IMR-90 (cell line): Measurements from ENCODE around the gene C5.

ENCODE experiments used
- BHLHE40 ChIP-seq: fragments of 150-350 bp; IDR thresholded peaks from 2 replicates; pipeline ENCODE4 v1.6.1; 2016; ENCODE audit warnings: mild to moderate bottlenecking, low read depth, low read length
- POLR2A ChIP-seq: IDR thresholded peaks from 2 replicates; pipeline ENCODE4 v1.6.1; 2012; ENCODE audit warnings: mild to moderate bottlenecking, low read depth, low read length
- RAD21 ChIP-seq: IDR thresholded peaks from 2 replicates; pipeline ENCODE4 v1.6.1; 2012; ENCODE audit warnings: low read length, improper control_type of control experiment
- TF ChIP-seq, protein P1 (sequence below): conservative IDR thresholded peaks from 2 replicates; pipeline ENCODE4 v1.5.1; 2012; ENCODE audit warnings: mild to moderate bottlenecking, low read depth, low read length, improper control_type of control experiment

DNA sequence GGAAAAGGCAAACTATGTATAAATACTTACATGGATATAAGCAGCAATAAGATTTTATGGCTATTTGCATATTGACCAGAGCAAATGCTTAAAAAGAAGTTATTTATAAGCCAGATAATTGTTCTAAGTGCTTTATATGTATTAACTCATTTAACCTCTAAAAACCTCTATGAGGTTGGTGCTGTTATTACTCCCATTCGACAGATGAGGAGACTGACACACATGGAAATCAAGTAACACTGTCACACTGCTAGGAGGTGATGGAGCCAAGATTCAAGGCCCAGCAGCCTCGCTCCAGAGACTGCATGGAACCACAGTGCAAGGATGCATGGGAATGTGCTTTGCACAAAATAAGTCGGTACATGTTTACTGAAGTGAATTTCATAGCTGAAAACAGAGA, 53.7 kb downstream of the C5 start:
- TF ChIP-seq RAD21 (no peak), POLR2A (no peak), BHLHE40 (no peak)
- TF ChIP-seq, protein P1, sequence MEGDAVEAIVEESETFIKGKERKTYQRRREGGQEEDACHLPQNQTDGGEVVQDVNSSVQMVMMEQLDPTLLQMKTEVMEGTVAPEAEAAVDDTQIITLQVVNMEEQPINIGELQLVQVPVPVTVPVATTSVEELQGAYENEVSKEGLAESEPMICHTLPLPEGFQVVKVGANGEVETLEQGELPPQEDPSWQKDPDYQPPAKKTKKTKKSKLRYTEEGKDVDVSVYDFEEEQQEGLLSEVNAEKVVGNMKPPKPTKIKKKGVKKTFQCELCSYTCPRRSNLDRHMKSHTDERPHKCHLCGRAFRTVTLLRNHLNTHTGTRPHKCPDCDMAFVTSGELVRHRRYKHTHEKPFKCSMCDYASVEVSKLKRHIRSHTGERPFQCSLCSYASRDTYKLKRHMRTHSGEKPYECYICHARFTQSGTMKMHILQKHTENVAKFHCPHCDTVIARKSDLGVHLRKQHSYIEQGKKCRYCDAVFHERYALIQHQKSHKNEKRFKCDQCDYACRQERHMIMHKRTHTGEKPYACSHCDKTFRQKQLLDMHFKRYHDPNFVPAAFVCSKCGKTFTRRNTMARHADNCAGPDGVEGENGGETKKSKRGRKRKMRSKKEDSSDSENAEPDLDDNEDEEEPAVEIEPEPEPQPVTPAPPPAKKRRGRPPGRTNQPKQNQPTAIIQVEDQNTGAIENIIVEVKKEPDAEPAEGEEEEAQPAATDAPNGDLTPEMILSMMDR = no peak
